ENCODE results near the gene C10orf53. TPM values are rescaled to one million over a fixed set of nuclear protein-coding genes. Genes with fewer than 3 reads are reported as not detected.

The C10orf53 gene
- not detected for total RNA-seq
- not detected for polyA plus RNA-seq

- H3K36me3 ChIP-seq (ENCODE audit: insufficient read depth, low read length): no peaks in the 10 kb centered on the region
These were observed at the start of gene C10orf53 for GRCh38 chr10:49679480-49679893. C10orf53 (plus strand) TSS chr10:49679651; CDS start chr10:49679698, 47 bp downstream.

GRCh38 chr10:49631975-49632374 is 47.5 kb upstream of the C10orf53 start:
- no peak overlapping the region for H3K4me3 ChIP-seq (ENCODE audit: low read length in 2 of 2)
- Mint-ChIP-seq H3K4me3 (no peak overlapping the region), H3K36me3 (no peaks in the 10 kb centered on the region), H3K27ac (no peak overlapping the region), H3K9me3 (no peaks in the 10 kb centered on the region), H3K27me3 (peaks cover 0 to 2% of the 10 kb centered on the region in 2 donors), H3K4me1 (no peaks in the 10 kb centered on the region)
- no peaks in the 10 kb centered on the region for H3K4me1 ChIP-seq (ENCODE audit: insufficient read depth, low read length)
- ChIA-PET POLR2A (ENCODE audit: partially characterized antibody) (no interaction called here), CTCF (ENCODE audit: partially characterized antibody) (no interaction called here)
- H3K9me3 ChIP-seq (ENCODE audit: control insufficient read depth in 1 of 2, low read length in 2 of 2): no peaks in the 10 kb centered on the region
- no peaks in the 10 kb centered on the region for H3K36me3 ChIP-seq (ENCODE audit: insufficient read depth, low read length)
- intact Hi-C loops (cut with micrococcal nuclease): no loop called here
- DNase-seq: no peak
- H3K27me3 ChIP-seq (ENCODE audit: insufficient read depth, low read length): no peaks in the 10 kb centered on the region
- H3K27ac ChIP-seq (ENCODE audit: low read depth, low read length): no peak overlapping the region

More at GRCh38 chr10:49679480-49679893, at the start of gene C10orf53:
- H3K27ac Mint-ChIP-seq: no peak within 1 kb of the TSS
- no peak for DNase-seq
- ChIA-PET POLR2A (ENCODE audit: partially characterized antibody) (no interaction called here), CTCF (ENCODE audit: partially characterized antibody) (no interaction called here)
- H3K4me3 ChIP-seq (ENCODE audit: low read length in 2 of 2): no peak within 1 kb of the TSS
- peak within 1 kb of the TSS in 1 of 8 donors; percentile 20 for H3K4me3 Mint-ChIP-seq
- H3K9me3 ChIP-seq (ENCODE audit: control insufficient read depth in 1 of 2, low read length in 2 of 2): no peaks in the 10 kb centered on the region
- H3K9me3 Mint-ChIP-seq: peaks cover 2 to 47% (median 20%) of the 10 kb centered on the region in 8 donors
- peaks cover 0 to 3% of the 10 kb centered on the region in 2 donors for H3K36me3 Mint-ChIP-seq
- intact Hi-C loops (cut with micrococcal nuclease): no loop called here
- H3K27me3 Mint-ChIP-seq: peaks cover 17% of the 10 kb centered on the region in 2 donors
- no peak within 1 kb of the TSS for H3K27ac ChIP-seq (ENCODE audit: low read depth, low read length)
- peaks cover 0 to 4% (median 1%) of the 10 kb centered on the region in 4 donors for H3K4me1 Mint-ChIP-seq
- no peaks in the 10 kb centered on the region for H3K4me1 ChIP-seq (ENCODE audit: insufficient read depth, low read length)
- no peaks in the 10 kb centered on the region for H3K27me3 ChIP-seq (ENCODE audit: insufficient read depth, low read length)

DNA sequence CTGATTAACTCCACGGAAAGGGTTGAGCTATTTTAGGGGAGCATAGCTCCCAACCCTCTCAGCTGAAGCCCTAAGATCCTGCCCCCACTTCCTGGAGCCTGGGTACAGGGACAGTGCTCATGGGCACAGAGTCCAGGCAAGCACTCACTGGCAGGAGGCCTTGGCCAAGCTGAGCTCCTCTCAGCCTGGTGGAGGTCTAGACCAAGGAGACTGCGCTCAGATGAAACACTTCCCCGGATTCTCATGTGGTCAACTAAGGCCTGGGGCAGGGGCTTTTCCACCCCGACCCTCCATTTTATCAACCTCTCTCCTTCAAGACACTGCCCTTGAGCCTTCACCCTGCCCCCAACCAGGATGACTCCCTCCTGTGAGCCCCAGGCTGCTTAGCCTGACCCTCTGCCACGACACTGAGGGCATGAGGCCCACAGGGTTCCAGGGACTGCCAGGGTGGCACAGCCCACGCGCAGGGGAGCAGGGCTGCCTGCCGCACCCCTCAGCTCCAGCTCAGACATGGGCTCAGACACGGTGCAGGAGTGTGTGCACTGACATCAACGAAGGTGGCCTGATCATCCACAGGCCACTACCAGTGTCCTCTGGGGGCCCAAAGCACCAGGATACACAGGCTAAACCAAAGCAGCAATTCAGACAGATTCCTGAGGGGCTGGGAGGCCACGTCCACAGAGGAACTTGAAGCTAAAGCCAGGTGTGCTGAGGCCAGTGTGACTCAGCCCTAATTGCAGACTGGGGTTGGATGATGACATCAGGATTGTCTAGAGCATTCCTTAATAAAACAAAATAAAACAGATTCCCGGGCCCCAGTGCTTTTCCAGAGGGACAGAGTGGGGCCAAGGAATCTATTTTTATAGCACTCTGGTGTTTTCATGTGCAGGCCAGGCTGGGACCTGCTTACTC is 46.8 kb upstream of the C10orf53 start:
- H3K36me3 ChIP-seq (ENCODE audit: insufficient read depth, low read length): no peaks in the 10 kb centered on the region
- intact Hi-C loops (cut with micrococcal nuclease): no loop called here
- H3K27me3 ChIP-seq (ENCODE audit: insufficient read depth, low read length): no peaks in the 10 kb centered on the region
- no peak overlapping the region for H3K27ac ChIP-seq (ENCODE audit: low read depth, low read length)
- H3K27me3 Mint-ChIP-seq: peaks cover 0 to 2% of the 10 kb centered on the region in 2 donors
- ChIA-PET POLR2A (ENCODE audit: partially characterized antibody) (no interaction called here), CTCF (ENCODE audit: partially characterized antibody) (no interaction called here)
- no peaks in the 10 kb centered on the region for H3K9me3 ChIP-seq (ENCODE audit: control insufficient read depth in 1 of 2, low read length in 2 of 2)
- no peaks in the 10 kb centered on the region for H3K4me1 Mint-ChIP-seq
- DNase-seq: no peak
- H3K9me3 Mint-ChIP-seq: no peaks in the 10 kb centered on the region
- no peaks in the 10 kb centered on the region for H3K4me1 ChIP-seq (ENCODE audit: insufficient read depth, low read length)
- H3K27ac Mint-ChIP-seq: no peak overlapping the region
- H3K4me3 ChIP-seq (ENCODE audit: low read length in 2 of 2): no peak overlapping the region
- H3K4me3 Mint-ChIP-seq: no peak overlapping the region
- H3K36me3 Mint-ChIP-seq: no peaks in the 10 kb centered on the region

DNA sequence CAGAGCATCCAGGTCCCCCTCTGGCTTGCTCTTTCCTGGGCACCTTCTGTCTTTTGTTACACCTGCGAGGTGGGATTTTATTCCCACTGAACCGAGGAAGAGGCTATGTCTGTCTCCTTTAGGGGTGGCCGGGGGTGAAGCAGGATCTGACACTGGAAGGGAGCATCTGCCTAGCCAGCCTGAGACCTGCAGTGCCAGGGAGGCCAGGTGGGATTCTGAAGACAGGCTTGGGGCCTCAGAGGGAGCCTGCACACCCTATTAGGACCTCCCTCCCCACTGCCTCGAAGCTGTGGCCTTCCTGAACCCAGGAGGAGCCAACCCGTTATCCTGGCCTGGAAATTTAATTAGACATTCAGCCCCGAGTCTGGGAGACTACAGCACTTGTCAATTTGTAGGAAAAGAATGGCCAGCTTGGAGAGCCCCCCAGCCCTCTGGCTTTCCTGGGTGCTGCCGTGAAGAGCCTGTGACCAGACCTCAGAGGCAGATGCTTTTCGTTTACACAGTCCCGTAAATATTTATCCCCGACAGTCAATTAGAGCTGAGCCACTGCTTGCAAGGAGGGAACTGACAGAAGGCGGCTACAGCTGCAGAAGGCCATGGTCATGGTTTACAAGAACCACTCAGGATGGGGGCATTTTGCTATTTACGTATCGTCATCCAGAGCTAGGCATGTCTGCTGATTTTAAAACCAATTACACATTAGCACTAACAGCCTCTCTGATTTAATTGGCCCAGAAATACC is 46.0 kb upstream of the C10orf53 start:
- H3K27me3 ChIP-seq (ENCODE audit: insufficient read depth, low read length): no peaks in the 10 kb centered on the region
- Mint-ChIP-seq H3K36me3 (no peaks in the 10 kb centered on the region), H3K4me3 (no peak overlapping the region), H3K27ac (no peak overlapping the region), H3K9me3 (no peaks in the 10 kb centered on the region), H3K4me1 (no peaks in the 10 kb centered on the region), H3K27me3 (peaks cover 0 to 2% of the 10 kb centered on the region in 2 donors)
- H3K4me1 ChIP-seq (ENCODE audit: insufficient read depth, low read length): no peaks in the 10 kb centered on the region
- ChIA-PET POLR2A (ENCODE audit: partially characterized antibody) (no interaction called here), CTCF (ENCODE audit: partially characterized antibody) (no interaction called here)
- no peak overlapping the region for H3K27ac ChIP-seq (ENCODE audit: low read depth, low read length)
- H3K4me3 ChIP-seq (ENCODE audit: low read length in 2 of 2): no peak overlapping the region
- intact Hi-C loops (cut with micrococcal nuclease): no loop called here
- no peaks in the 10 kb centered on the region for H3K9me3 ChIP-seq (ENCODE audit: control insufficient read depth in 1 of 2, low read length in 2 of 2)
- H3K36me3 ChIP-seq (ENCODE audit: insufficient read depth, low read length): no peaks in the 10 kb centered on the region
- DNase-seq: no peak

GRCh38 chr10:49634069-49634660 is 45.3 kb upstream of the C10orf53 start:
- Histone ChIP-seq H3K4me3 (ENCODE audit: low read length in 2 of 2) (no peak overlapping the region), H3K9me3 (ENCODE audit: control insufficient read depth in 1 of 2, low read length in 2 of 2) (no peaks in the 10 kb centered on the region), H3K36me3 (ENCODE audit: insufficient read depth, low read length) (no peaks in the 10 kb centered on the region), H3K27ac (ENCODE audit: low read depth, low read length) (no peak overlapping the region), H3K27me3 (ENCODE audit: insufficient read depth, low read length) (no peaks in the 10 kb centered on the region), H3K4me1 (ENCODE audit: insufficient read depth, low read length) (no peaks in the 10 kb centered on the region)
- DNase-seq: no peak
- H3K9me3 Mint-ChIP-seq: no peaks in the 10 kb centered on the region
- ChIA-PET POLR2A (ENCODE audit: partially characterized antibody) (no interaction called here), CTCF (ENCODE audit: partially characterized antibody) (no interaction called here)
- H3K4me3 Mint-ChIP-seq: no peak overlapping the region
- no peak overlapping the region for H3K27ac Mint-ChIP-seq
- peaks cover 0 to 2% of the 10 kb centered on the region in 2 donors for H3K27me3 Mint-ChIP-seq
- no peaks in the 10 kb centered on the region for H3K36me3 Mint-ChIP-seq
- H3K4me1 Mint-ChIP-seq: no peaks in the 10 kb centered on the region
- intact Hi-C loops (cut with micrococcal nuclease): no loop called here

DNA sequence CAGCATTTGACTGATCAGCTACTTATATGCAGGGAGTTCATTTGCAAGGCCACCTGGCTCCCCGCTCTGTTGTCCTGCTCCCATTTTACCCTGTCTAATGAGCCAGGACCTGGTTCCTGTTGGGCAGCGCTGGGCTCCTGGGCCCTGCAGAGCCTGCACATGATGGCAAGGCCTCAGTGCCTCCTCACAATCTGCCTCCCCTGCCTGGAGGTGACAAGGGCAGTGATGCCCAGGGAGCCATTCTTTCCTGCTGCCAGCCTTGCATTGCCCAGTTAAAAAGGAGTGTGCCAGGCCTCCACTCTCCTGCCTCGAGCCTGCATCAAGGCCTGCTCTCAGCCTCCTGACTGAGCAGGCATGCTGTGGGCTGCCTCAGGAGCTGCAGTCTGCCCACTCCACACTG is 37.1 kb upstream of the C10orf53 start:
- POLR2A ChIA-PET (ENCODE audit: partially characterized antibody): no interaction called here

More for the DNA sequence above, 37.1 kb upstream of the C10orf53 start:
- no peak overlapping the region for H3K27ac Mint-ChIP-seq
- H3K9me3 ChIP-seq (ENCODE audit: control insufficient read depth in 1 of 2, low read length in 2 of 2): no peaks in the 10 kb centered on the region
- no peaks in the 10 kb centered on the region for H3K9me3 Mint-ChIP-seq
- H3K4me3 ChIP-seq (ENCODE audit: low read length in 2 of 2): no peak overlapping the region
- no peak overlapping the region for H3K27ac ChIP-seq (ENCODE audit: low read depth, low read length)
- no peaks in the 10 kb centered on the region for H3K36me3 Mint-ChIP-seq
- H3K4me1 Mint-ChIP-seq: no peaks in the 10 kb centered on the region
- CTCF ChIA-PET (ENCODE audit: partially characterized antibody): no interaction called here
- H3K4me1 ChIP-seq (ENCODE audit: insufficient read depth, low read length): no peaks in the 10 kb centered on the region
- no peak for DNase-seq
- no peaks in the 10 kb centered on the region for H3K27me3 ChIP-seq (ENCODE audit: insufficient read depth, low read length)
- H3K4me3 Mint-ChIP-seq: no peak overlapping the region
- H3K36me3 ChIP-seq (ENCODE audit: insufficient read depth, low read length): no peaks in the 10 kb centered on the region
- H3K27me3 Mint-ChIP-seq: peaks cover 14 to 27% of the 10 kb centered on the region in 2 donors
- intact Hi-C loops (cut with micrococcal nuclease): no loop called here

All from CD4-positive, alpha-beta memory T cell (primary cell).